GM10248 (cell line): ENCODE measurements around the gene HNRNPA3.
"Not testable (repeated sequence)": the region's sequence is repeated elsewhere in the genome, so short reads cannot be mapped to it uniquely, and the experiment has no call there.

Experiments used
- CTCF ChIA-PET: fragments of 300-600 bp; sonication (Branson Sonifier 250); formaldehyde crosslinking; extraction: SDS; loops from one replicate; lab custom pipeline; 2021; ENCODE audit warnings: antibody characterized with exemption; lab: Yijun Ruan, JAX
- POLR2A ChIA-PET: fragments of 350-650 bp; sonication (Branson Sonifier 250); formaldehyde crosslinking; extraction: SDS; loops from one replicate; lab custom pipeline; 2020; ENCODE audit warnings: antibody characterized with exemption; lab: Yijun Ruan, JAX
- DNase-seq: peaks from one replicate; pipeline ENCODE4 v3.0.0; 2012; ENCODE audit errors: extremely low spot score
- CTCF ChIP-seq: IDR thresholded peaks from 2 replicates; pipeline ENCODE4 v1.5.1; 2012; ENCODE audit warnings: mild to moderate bottlenecking, low read depth; ENCODE audit errors: extremely low read depth, missing control alignments, control extremely low read depth

The HNRNPA3 gene

GRCh38 chr2:177217247-177217843 is 4.8 kb downstream of the HNRNPA3 start:
- ChIA-PET CTCF (interaction anchor here (0.7 to 2.1 kb wide), 4 partner anchors 12 to 52 kb away, joined by 3 to 5 read pairs (median 3); partner anchors contain the start of gene NFE2L2), POLR2A (no interaction called here)
- DNase-seq, result no peak
- TF ChIP-seq CTCF, result no peak

- DNase-seq, POLR2A ChIA-PET: not testable (repeated sequence)
- CTCF ChIA-PET, result interaction anchor here (1.5 kb wide), 1 partner anchor 19 kb away, joined by 3 read pairs; no protein-coding TSS in a partner anchor
Observed at GRCh38 chr2:177219787-177220186, 7.2 kb downstream of the HNRNPA3 start.

GRCh38 chr2:177221534-177221933 is 8.9 kb downstream of the HNRNPA3 start:
- no peak for DNase-seq
- TF ChIP-seq CTCF, result no peak
- ChIA-PET POLR2A (no interaction called here), CTCF (interaction anchor here (0.9 to 2.0 kb wide), 5 partner anchors 9 to 42 kb away, joined by 3 to 6 read pairs (median 4); no protein-coding TSS in a partner anchor)

- no peak for TF ChIP-seq CTCF
- ChIA-PET CTCF (interaction anchor here (0.9 to 2.0 kb wide), 5 partner anchors 9 to 41 kb away, joined by 3 to 6 read pairs (median 4); no protein-coding TSS in a partner anchor), POLR2A (no interaction called here)
- no peak for DNase-seq
Observed at GRCh38 chr2:177221970-177222369, 9.4 kb downstream of the HNRNPA3 start.

GRCh38 chr2:177223436-177223835 is 10.8 kb downstream of the HNRNPA3 start:
- CTCF ChIA-PET, POLR2A ChIA-PET, DNase-seq: not testable (repeated sequence)

- no peak for TF ChIP-seq CTCF
- no peak for DNase-seq
- ChIA-PET CTCF (interaction anchor here (0.7 to 3.8 kb wide), 6 partner anchors 8 to 166 kb away, joined by 3 to 21 read pairs (median 4); partner anchors contain the start of genes AGPS and NFE2L2), POLR2A (interaction anchor here (0.6 kb wide), 1 partner anchor 14 kb away, joined by 6 read pairs; no protein-coding TSS in a partner anchor)
Observed at GRCh38 chr2:177225965-177226360, 13.4 kb downstream of the HNRNPA3 start.

GRCh38 chr2:177229442-177230242 is 17.0 kb downstream of the HNRNPA3 start:
- CTCF ChIA-PET, result interaction anchor here (0.9 to 2.1 kb wide), 5 partner anchors 10 to 65 kb away, joined by 3 to 7 read pairs (median 4); no protein-coding TSS in a partner anchor
- no peak for TF ChIP-seq CTCF
- DNase-seq, result no peak
- POLR2A ChIA-PET, result interaction anchor here (1.4 kb wide), 1 partner anchor 35 kb away, joined by 4 read pairs; the partner anchor contains the start of gene NFE2L2
